Measurements from ENCODE around the gene SLX4. TPM values are rescaled to one million over a fixed set of nuclear protein-coding genes. Genes with fewer than 3 reads are reported as not detected.

Gene SLX4
- total and polyA plus RNA-seq, 7 donors = 0.87 to 4.1 (median 2.5) TPM

DNA sequence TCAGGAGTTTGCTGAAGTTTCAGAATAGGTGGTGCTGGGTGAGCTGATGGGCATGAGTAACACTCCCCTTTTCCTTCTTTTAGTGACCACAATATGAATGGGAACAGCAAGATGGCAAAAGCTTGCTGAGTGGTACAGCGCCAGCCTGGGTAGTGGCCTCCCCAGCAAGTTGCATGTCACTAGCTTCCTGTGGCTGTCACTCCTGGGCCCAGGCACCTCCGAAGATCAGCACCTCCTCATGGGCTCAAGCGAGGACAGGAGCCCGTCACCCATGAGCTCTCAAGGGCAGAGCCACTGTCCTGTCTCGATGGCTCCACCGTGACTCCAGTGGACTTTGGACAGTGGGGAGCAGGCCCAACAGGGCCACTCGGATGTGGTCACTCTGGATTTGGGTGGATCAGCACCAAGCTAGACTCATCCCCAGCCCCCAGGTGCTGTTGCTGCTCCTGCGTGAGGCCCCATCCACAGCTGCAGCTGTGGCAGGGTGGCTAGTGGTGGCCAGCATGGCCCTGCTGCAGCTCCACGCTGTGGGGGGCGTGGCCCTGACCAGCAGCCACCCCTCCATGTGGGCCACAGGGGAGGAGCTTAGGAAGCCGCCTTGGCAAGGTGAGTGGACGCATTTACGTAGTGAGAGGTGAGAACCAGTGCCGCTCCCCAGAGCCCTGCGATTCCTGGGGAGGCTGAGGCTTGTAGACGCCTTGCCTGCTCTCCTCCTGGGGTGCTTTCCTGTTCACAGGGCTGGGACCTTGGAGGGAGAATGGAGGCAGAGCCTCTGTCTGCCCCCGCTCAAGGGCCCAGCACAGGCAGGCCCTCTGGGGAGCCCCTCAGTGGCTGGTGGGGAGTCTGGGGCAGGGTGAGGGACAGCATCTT, 29.5 kb upstream of the SLX4 start:
- ATAC-seq (no peak), DNase-seq (no peak)
- no peak for TF ChIP-seq CTCF (IDR thresholded peaks at IDR 0.05)
- intact Hi-C loops (cut with DNase I) = no loop called here
- Histone ChIP-seq H3K27me3 (ENCODE audit: insufficient read depth in 3 of 3, low read length in 2 of 3) (no peaks in the 10 kb centered on the region), H3K27ac (no peak overlapping the region), H3K36me3 (ENCODE audit: insufficient read depth in 1 of 2, low read depth in 1 of 2) (peaks cover 0 to 17% of the 10 kb centered on the region in 2 donors), H3K4me1 (peaks cover 3% of the 10 kb centered on the region), H3K4me3 (no peak overlapping the region), H3K9me3 (no peaks in the 10 kb centered on the region)
- 98 to 99% (median 98%) methylated on average over 17 of the region's 17 CpGs for WGBS, 3 donors

DNA sequence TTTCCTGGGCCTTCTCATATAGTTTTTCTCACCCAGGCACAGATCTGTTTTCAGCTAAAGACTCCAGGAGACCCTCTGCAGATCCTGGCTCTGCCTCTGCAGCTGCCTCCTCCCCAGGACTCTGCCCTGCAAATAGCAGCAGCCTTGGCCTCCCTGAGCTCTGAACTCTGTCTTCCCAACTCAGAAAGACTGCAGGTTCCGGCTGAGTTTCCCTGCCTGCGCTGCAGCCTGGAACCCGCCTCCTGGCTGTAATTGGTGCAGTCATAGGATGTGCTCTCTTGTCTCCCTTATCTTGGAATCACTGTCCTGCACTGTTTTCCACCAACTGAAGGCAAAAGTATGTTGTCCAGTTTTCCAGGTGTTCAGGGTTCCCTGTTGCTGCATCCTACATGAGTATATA, 28.8 kb upstream of the SLX4 start:
- Histone ChIP-seq H3K9me3 (no peaks in the 10 kb centered on the region), H3K27ac (no peak overlapping the region), H3K36me3 (ENCODE audit: insufficient read depth in 1 of 2, low read depth in 1 of 2) (peaks cover 0 to 17% of the 10 kb centered on the region in 2 donors), H3K27me3 (ENCODE audit: insufficient read depth in 3 of 3, low read length in 2 of 3) (no peaks in the 10 kb centered on the region), H3K4me1 (no peaks in the 10 kb centered on the region), H3K4me3 (no peak overlapping the region)
- TF ChIP-seq CTCF (IDR thresholded peaks at IDR 0.05) = no peak
- ATAC-seq (no peak), DNase-seq (no peak)
- WGBS, 3 donors = 94 to 97% (median 97%) methylated on average over 3 of the region's 3 CpGs
- intact Hi-C loops (cut with DNase I) = no loop called here

DNA sequence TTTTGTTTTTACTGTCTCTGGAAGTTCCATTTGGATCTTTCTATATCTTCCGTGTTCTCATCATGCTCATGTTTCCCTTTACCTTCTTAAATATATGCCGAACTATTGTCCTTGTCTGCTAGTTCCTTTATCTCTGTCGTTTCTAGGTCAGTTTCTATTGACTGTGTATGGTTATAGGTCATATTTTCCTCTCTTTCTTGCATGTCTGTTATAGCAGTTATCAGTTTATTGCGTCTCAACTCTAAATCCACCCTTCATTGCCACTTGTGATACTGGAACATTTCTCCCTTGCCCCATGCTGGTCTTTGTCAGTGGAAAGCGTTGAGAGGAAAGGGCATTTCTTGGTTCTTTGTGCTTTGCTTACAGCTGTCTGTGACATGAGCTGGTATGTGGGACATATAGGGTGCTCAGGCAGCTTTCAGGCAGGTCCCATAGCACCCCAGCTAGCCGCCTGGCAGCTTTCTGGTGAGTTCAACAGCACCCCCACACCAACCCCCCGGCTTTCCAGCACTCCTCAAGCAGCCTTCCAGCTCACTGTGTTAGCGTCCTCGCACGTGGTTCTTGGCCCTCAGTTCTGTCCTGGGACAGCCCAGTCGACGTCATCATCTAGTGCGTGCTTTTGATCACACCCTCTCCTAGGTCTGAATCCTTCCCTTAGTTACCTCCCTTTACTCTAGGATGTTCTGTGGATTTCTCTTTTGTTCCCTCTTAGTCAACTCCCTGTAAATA, 27.7 kb upstream of the SLX4 start:
- no peaks in the 10 kb centered on the region for H3K4me1 ChIP-seq
- ATAC-seq (no peak), DNase-seq (no peak)
- H3K36me3 ChIP-seq (ENCODE audit: insufficient read depth in 1 of 2, low read depth in 1 of 2) = peaks cover 0 to 17% of the 10 kb centered on the region in 2 donors
- H3K4me3 ChIP-seq = no peak overlapping the region
- no peak for TF ChIP-seq CTCF (IDR thresholded peaks at IDR 0.05)
- 92 to 94% (median 93%) methylated on average over 13 of the region's 13 CpGs for WGBS, 3 donors
- H3K9me3 ChIP-seq = no peaks in the 10 kb centered on the region
- intact Hi-C loops (cut with DNase I) = no loop called here
- H3K27ac ChIP-seq = no peak overlapping the region
- no peaks in the 10 kb centered on the region for H3K27me3 ChIP-seq (ENCODE audit: insufficient read depth in 3 of 3, low read length in 2 of 3)

- Histone ChIP-seq H3K4me1 (no peaks in the 10 kb centered on the region), H3K4me3 (no peak overlapping the region), H3K9me3 (no peaks in the 10 kb centered on the region), H3K36me3 (ENCODE audit: insufficient read depth in 1 of 2, low read depth in 1 of 2) (peaks cover 0 to 11% of the 10 kb centered on the region in 2 donors), H3K27ac (no peak overlapping the region), H3K27me3 (ENCODE audit: insufficient read depth in 3 of 3, low read length in 2 of 3) (no peaks in the 10 kb centered on the region)
- no peak for DNase-seq
- intact Hi-C loops (cut with DNase I) = no loop called here
- no peak for ATAC-seq
- TF ChIP-seq CTCF (IDR thresholded peaks at IDR 0.05) = no peak
- WGBS, 3 donors = 65 to 78% (median 74%) methylated on average over 3 of the region's 3 CpGs
Observed at GRCh38 chr16:3637371-3637923, 26.0 kb upstream of the SLX4 start.
